ENCODE measurements around the gene MYO5C.
A peak's percentile ranks its signal among the peaks of the same experiment; 100 is the strongest.

Gene MYO5C, protein sequence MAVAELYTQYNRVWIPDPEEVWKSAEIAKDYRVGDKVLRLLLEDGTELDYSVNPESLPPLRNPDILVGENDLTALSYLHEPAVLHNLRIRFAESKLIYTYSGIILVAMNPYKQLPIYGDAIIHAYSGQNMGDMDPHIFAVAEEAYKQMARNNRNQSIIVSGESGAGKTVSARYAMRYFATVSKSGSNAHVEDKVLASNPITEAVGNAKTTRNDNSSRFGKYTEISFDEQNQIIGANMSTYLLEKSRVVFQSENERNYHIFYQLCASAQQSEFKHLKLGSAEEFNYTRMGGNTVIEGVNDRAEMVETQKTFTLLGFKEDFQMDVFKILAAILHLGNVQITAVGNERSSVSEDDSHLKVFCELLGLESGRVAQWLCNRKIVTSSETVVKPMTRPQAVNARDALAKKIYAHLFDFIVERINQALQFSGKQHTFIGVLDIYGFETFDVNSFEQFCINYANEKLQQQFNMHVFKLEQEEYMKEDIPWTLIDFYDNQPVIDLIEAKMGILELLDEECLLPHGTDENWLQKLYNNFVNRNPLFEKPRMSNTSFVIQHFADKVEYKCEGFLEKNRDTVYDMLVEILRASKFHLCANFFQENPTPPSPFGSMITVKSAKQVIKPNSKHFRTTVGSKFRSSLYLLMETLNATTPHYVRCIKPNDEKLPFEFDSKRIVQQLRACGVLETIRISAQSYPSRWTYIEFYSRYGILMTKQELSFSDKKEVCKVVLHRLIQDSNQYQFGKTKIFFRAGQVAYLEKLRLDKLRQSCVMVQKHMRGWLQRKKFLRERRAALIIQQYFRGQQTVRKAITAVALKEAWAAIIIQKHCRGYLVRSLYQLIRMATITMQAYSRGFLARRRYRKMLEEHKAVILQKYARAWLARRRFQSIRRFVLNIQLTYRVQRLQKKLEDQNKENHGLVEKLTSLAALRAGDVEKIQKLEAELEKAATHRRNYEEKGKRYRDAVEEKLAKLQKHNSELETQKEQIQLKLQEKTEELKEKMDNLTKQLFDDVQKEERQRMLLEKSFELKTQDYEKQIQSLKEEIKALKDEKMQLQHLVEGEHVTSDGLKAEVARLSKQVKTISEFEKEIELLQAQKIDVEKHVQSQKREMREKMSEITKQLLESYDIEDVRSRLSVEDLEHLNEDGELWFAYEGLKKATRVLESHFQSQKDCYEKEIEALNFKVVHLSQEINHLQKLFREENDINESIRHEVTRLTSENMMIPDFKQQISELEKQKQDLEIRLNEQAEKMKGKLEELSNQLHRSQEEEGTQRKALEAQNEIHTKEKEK (N-terminal part only)

DNA sequence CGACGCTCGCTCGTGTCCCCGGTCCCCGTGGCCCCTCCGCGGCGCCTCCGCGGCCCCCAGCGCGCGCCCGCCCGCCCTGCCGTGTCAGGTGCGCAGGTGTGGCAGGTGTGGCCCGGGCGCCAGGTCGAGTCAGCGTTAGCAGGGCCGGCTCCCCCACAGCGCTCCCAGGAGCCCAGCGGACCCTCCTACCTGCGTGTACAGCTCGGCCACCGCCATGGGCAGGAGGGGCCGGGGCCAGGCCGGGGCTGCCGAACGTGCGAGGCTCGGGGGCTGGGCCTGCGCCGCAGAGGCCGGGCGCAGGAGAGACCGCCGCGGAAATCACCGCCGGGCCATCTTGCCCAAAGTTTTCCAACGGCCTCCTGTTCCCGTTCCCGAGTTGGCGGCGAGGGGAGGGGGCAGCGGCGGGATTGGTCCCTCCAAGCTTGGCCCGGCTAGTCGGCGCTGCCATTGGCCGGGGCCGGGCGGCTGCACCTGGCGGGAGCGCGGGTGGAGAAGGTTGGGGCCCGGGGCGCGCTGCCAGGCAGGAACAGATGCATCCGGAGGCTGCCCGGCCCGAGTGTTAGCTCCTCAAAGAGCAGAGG is at the start of gene MYO5C:
Gene MYO5C (minus strand): TSS at position 384 of the 581 bp plus-strand sequence. CDS start 168 bp downstream, at position 216.
- no peak for DNase-seq (ENCODE audit: low read depth)

- no peak for DNase-seq (ENCODE audit: low read depth)
Observed at GRCh38 chr15:52344592-52344991, 49.0 kb upstream of the MYO5C start.

DNA sequence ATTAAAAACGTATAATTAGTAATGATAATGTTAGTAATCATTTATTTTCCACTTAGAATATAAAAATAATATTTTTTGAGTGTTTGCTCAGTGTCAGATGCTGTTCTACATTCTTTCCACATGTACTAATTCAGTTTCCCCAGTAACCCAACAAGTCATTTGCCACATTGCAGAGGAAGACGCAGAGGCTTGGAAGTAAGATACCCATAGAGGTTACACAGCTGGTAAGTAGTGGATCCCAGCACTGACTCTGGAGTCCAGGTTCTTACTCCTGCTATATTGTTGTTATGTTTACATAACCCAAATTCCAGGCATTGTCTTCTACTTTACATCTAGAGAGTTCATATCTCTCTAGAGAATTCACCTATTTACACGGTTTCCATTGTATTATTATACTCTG is 48.2 kb upstream of the MYO5C start:
- DNase-seq (ENCODE audit: low read depth) = no peak

- no peak for DNase-seq (ENCODE audit: low read depth)
Observed at GRCh38 chr15:52340093-52340492, 44.5 kb upstream of the MYO5C start.

- no peak for DNase-seq (ENCODE audit: low read depth)
Observed at GRCh38 chr15:52338891-52339290, 43.3 kb upstream of the MYO5C start.

DNA sequence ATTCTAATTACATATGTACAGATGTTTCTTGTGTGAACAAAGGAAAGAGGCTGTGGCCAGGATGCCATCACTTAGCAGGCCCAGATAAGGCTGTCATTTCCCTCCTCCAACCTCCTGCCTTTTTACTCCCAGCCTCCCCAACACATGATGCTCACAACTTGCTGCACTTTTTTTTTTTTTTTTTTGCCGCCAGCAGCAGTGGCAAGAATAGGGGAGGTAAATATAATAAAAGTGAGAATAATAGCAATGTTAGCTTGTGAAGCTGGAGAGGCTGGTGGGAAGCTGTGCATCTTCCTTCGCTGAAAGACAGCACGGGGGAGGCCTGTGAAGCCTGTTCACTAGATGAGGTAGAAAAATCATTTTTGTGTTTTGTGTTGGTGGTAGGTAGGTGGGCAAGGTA is 42.5 kb upstream of the MYO5C start:
- no peak for DNase-seq (ENCODE audit: low read depth)

GRCh38 chr15:52337198-52337853 is 41.7 kb upstream of the MYO5C start:
- no peak for DNase-seq (ENCODE audit: low read depth)

DNA sequence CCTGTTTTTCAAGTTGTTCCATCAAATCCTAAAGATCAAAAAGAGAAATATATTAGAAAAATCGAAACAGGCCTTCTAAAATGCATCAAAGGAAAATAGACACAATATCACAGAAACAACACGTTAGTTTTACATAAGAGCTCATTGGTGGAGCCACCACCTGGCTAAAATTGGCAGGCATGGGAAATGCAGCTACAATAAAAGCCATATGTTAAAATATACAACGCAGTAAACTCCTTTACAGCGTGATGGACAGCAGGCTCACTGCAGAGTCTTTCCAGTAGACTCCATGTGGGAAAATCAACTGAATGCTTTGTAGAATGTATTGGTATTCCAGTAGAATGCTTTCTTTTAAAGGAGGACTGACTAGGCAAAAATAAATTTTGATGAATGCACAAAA is 40.9 kb upstream of the MYO5C start:
- no peak for DNase-seq (ENCODE audit: low read depth)

GRCh38 chr15:52334491-52335160 is 39.0 kb upstream of the MYO5C start:
- DNase-seq (ENCODE audit: low read depth) = no peak

DNA sequence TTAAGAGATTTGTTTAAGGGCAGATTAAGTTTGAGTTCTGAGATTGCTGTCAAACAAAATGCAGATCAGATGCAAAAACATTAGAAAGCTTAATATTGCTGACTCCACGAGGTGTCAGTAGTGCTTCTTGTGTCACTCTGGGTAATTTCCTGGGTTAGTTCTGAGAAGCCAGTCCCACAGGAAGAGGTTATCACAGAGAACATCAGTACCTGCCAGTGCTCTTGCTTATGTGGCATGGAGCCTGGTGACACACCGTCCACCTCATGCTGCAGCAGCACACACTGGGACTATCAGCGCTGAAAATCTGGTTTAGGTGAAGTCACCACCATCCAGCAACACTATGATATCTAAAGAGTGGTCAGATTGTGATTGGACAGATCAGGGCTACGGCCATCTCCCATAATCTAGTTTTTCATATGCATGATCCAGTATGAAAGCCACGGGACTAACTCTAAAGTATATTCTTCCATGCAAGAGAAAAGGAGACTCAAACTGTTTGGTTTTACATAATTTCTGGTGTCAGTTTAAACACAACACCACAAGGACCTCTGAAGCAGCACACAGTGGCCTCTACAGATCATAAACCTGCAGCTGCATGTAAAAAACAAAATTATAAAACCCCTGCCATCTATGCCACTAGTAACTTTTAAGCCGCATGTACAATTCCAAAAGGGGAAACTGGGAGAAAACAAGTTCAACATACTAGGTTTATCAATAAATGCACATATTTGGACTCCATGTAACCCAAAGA is 36.1 kb upstream of the MYO5C start:
- DNase-seq (ENCODE audit: low read depth) = peak; percentile 14

GRCh38 chr15:52329987-52330386 is 34.4 kb upstream of the MYO5C start:
- no peak for DNase-seq (ENCODE audit: low read depth)

DNA sequence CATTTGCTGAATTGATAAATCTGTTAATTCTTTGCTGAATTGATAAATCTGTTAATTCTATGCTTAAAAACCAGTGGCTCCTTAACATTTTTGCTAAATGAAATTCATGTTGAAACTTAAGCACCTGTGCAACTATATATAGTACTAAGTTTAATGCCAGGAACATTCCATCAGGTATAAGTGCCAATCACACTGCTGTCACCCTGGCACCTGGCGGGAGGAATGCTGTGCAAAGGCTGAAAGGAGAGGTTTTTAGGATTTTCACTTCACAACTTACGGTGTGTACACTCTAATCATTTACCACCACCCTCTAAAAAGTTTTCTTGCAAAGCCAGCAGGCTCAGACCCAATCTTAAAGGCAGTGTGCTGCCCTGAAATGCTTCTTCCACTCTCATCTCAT is 33.5 kb upstream of the MYO5C start:
- no peak for DNase-seq (ENCODE audit: low read depth)

- no peak for DNase-seq (ENCODE audit: low read depth)
Observed at GRCh38 chr15:52328680-52329079, 33.1 kb upstream of the MYO5C start.

DNA sequence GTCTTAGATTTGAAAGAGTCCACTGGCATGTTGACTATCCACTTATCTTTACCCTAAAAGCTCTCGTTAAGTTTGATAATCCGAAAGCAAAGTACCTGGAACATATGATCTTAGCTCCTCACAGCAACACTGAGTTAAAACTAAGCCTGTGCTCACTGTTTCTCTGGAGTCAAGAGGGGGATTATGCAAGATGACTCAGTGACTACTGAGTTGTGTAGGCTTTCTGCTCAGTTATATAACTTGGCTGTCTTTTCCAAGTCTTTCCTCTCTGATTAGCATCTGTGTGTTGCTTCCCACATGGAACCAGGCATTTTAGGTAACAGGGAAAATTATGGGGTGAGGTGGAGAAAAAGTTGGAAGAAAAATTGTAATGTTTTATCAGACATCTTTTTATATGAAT is 31.2 kb upstream of the MYO5C start:
- DNase-seq (ENCODE audit: low read depth) = no peak

GRCh38 chr15:52324109-52324508 is 28.5 kb upstream of the MYO5C start:
- DNase-seq (ENCODE audit: low read depth) = no peak

- DNase-seq (ENCODE audit: low read depth) = no peak
Observed at GRCh38 chr15:52318729-52319500, 23.3 kb upstream of the MYO5C start.

- DNase-seq (ENCODE audit: low read depth) = no peak
Observed at GRCh38 chr15:52317688-52318087, 22.1 kb upstream of the MYO5C start.

GRCh38 chr15:52317022-52317421 is 21.4 kb upstream of the MYO5C start:
- no peak for DNase-seq (ENCODE audit: low read depth)

GRCh38 chr15:52309154-52309548 is 13.5 kb upstream of the MYO5C start:
- DNase-seq (ENCODE audit: low read depth) = no peak

Data from stimulated activated CD8-positive, alpha-beta memory T cell treated with anti-CD3 and anti-CD28 coated beads, Interleukin-4, amount 100 ng/mL, for 24 hours (primary cell).